PFSK-1 (cell line): ENCODE data around the gene HSPG2.

Source experiments
- FOXP2 ChIP-seq: optimal IDR thresholded peaks from 2 replicates; pipeline ENCODE3; 2011; ENCODE audit warnings: borderline replicate concordance, control low read depth, inconsistent platforms; ENCODE audit not compliant: insufficient read depth; ENCODE audit errors: extremely low read length, extremely low read depth
- POLR2AphosphoS5 ChIP-seq: IDR thresholded peaks from 2 replicates; pipeline ENCODE4 v1.6.1; 2012; ENCODE audit warnings: low read depth, mild to moderate bottlenecking, control low read depth, low read length, moderate library complexity
- REST ChIP-seq, 2 experiments: IDR thresholded peaks; 2 replicates each; pipeline versions ENCODE4 v1.6.1 to v1.8.0; 2011 to 2012; ENCODE audit warnings: low read depth in 2 of 2, low read length in 2 of 2, control low read depth in 1 of 2, inconsistent platforms in 1 of 2, mild to moderate bottlenecking in 1 of 2, moderate library complexity in 1 of 2; ENCODE audit not compliant: insufficient read depth in 1 of 2
- SIN3A ChIP-seq: IDR thresholded peaks from 2 replicates; pipeline ENCODE4 v1.6.1; 2012; ENCODE audit warnings: mild to moderate bottlenecking, low read length, moderate library complexity, borderline replicate concordance; ENCODE audit not compliant: insufficient read depth
- TAF1 ChIP-seq: IDR thresholded peaks from 2 replicates; pipeline ENCODE4 v1.6.1; 2012; ENCODE audit warnings: low read length, control low read depth, borderline replicate concordance; ENCODE audit not compliant: insufficient read depth

The HSPG2 gene

GRCh38 chr1:21870611-21871010 is 66.5 kb downstream of the HSPG2 start:
- TF ChIP-seq REST (IDR thresholded peaks at IDR 0.05; ENCODE audit: insufficient read depth in 1 of 2, low read depth in 2 of 2, low read length in 2 of 2) (no peak), SIN3A (no peak), TAF1 (no peak), FOXP2 (no peak), POLR2AphosphoS5 (no peak)

GRCh38 chr1:21869620-21870121 is 67.4 kb downstream of the HSPG2 start:
- TF ChIP-seq SIN3A (no peak), TAF1 (no peak), FOXP2 (no peak), REST (IDR thresholded peaks at IDR 0.05; ENCODE audit: insufficient read depth in 1 of 2, low read depth in 2 of 2, low read length in 2 of 2) (no peak), POLR2AphosphoS5 (no peak)

GRCh38 chr1:21868941-21869454 is 68.1 kb downstream of the HSPG2 start:
- TF ChIP-seq REST (IDR thresholded peaks at IDR 0.05; ENCODE audit: insufficient read depth in 1 of 2, low read depth in 2 of 2, low read length in 2 of 2) (no peak), FOXP2 (no peak), POLR2AphosphoS5 (no peak), SIN3A (no peak), TAF1 (no peak)

GRCh38 chr1:21868482-21868881 is 68.6 kb downstream of the HSPG2 start:
- TF ChIP-seq TAF1 (no peak), SIN3A (no peak), REST (IDR thresholded peaks at IDR 0.05; ENCODE audit: insufficient read depth in 1 of 2, low read depth in 2 of 2, low read length in 2 of 2) (no peak), POLR2AphosphoS5 (no peak), FOXP2 (no peak)
